ENCODE results near the gene CCDC15.

The CCDC15 gene

DNA sequence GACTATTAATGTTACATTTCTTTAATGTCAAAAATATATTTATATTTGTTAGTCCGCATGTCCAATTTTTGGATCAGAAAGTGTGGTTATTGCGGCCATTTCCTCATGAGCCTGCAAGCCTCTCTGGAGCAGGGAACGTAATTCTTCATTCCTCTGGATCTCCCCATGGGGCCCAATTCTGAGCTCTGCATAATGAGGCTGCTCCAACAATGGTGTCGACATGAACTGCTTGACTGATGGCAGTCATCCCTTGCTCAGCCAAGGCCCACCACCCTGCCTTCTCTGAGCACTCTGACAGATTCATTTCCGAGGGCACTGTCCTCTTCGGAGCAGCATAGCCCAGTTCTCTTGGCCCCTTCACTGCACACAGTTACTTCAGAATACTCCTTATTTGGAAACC, 15.0 kb upstream of the CCDC15 start:
- no peaks in the 10 kb centered on the region for H3K4me1 ChIP-seq
- H3K4me3 ChIP-seq (ENCODE audit: low read depth, low read length): no peak overlapping the region
- H3K36me3 ChIP-seq: no peaks in the 10 kb centered on the region
- DNase-seq: no peak
- H3K9me3 ChIP-seq: no peaks in the 10 kb centered on the region
- TF ChIP-seq, protein P1, sequence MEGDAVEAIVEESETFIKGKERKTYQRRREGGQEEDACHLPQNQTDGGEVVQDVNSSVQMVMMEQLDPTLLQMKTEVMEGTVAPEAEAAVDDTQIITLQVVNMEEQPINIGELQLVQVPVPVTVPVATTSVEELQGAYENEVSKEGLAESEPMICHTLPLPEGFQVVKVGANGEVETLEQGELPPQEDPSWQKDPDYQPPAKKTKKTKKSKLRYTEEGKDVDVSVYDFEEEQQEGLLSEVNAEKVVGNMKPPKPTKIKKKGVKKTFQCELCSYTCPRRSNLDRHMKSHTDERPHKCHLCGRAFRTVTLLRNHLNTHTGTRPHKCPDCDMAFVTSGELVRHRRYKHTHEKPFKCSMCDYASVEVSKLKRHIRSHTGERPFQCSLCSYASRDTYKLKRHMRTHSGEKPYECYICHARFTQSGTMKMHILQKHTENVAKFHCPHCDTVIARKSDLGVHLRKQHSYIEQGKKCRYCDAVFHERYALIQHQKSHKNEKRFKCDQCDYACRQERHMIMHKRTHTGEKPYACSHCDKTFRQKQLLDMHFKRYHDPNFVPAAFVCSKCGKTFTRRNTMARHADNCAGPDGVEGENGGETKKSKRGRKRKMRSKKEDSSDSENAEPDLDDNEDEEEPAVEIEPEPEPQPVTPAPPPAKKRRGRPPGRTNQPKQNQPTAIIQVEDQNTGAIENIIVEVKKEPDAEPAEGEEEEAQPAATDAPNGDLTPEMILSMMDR (IDR thresholded peaks at IDR 0.05; ENCODE audit: low read depth, low read length): no peak
- peaks cover 54% of the 10 kb centered on the region for H3K27me3 ChIP-seq

DNA sequence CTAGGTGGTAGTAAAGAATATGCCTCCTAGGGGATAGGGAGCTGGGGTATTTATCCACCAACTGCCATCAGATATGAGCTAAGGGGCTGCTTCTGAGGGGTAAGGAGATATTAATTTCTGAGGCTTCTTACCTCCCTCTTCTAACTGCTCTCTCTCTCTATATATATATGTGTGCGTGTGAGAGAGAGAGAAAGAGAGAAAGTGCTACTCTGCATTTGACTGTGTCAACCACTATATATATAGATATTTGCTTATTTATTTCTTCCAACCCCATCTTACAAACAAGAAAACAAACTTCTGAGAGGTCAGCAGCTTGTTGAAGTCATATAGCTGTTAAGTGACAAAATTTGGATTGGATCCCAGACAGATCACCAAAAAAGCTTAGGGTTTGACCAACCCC, 12.3 kb upstream of the CCDC15 start:
- Histone ChIP-seq H3K9me3 (no peaks in the 10 kb centered on the region), H3K4me3 (ENCODE audit: low read depth, low read length) (no peak overlapping the region), H3K27me3 (peaks cover 34% of the 10 kb centered on the region), H3K4me1 (no peaks in the 10 kb centered on the region), H3K36me3 (no peaks in the 10 kb centered on the region)
- no peak for DNase-seq
- TF ChIP-seq, protein P1 (IDR thresholded peaks at IDR 0.05; ENCODE audit: low read depth, low read length): no peak

DNA sequence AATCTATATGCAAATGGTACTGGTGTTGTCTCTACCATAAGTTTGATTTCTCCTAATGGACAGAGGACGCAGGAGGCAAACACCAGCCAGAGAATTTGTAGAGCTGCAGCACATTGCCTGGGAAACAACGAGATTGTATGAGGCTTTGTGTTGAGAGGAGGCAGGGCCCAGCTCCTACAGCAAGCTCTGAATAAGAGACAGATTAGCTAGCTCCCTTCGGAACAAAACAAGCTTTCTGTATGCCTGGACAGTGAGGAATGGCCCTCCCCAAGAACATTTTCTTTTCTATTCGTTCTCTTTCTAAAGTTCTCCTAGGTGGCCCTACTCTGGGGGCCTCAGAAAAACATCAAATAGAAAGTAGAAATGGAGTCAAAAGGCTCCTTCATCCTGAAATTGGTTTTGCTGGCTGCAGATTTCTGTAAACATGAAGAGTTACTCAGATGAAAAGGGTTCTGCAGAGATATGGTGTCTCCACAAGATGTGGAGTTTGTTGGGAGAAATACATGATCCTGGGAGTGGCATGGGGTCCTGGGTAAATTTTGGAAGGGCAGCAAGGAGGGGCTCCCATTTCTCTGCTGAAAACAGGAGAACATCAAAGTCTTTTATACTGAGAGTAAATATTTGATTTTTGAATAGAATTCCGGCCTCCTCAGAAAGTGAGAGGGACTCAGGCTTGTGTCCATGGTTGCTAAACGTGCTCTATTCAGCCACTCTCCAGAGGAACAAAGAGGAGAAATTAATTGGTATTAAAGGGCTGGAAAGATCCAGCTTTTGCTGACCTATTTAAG, 11.3 kb upstream of the CCDC15 start:
- TF ChIP-seq, protein P1 (IDR thresholded peaks at IDR 0.05; ENCODE audit: low read depth, low read length): no peak
- H3K9me3 ChIP-seq: no peaks in the 10 kb centered on the region
- H3K27me3 ChIP-seq: peaks cover 28% of the 10 kb centered on the region
- H3K4me1 ChIP-seq: no peaks in the 10 kb centered on the region
- H3K36me3 ChIP-seq: no peaks in the 10 kb centered on the region
- H3K4me3 ChIP-seq (ENCODE audit: low read depth, low read length): no peak overlapping the region
- DNase-seq: no peak

DNA sequence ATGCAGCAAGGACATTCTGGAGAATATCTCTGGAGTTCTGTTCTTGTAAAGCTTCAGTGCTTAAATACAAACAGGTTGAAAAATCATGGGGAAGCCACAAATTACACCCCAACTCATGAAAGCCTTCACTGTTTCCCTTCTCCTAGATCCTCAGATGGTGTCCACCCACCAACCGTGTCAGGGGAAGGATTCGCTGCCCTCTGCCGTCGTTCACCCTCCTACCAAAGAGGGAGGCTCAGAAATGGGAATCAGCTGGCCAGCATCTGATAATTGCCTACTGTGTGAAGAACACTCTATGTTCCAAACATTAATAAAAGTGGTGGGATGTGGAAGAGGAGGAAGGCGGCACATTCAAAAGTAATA, 10.8 kb upstream of the CCDC15 start:
- H3K9me3 ChIP-seq: no peaks in the 10 kb centered on the region
- no peak overlapping the region for H3K4me3 ChIP-seq (ENCODE audit: low read depth, low read length)
- no peaks in the 10 kb centered on the region for H3K36me3 ChIP-seq
- TF ChIP-seq, protein P1 (IDR thresholded peaks at IDR 0.05; ENCODE audit: low read depth, low read length): no peak
- no peaks in the 10 kb centered on the region for H3K4me1 ChIP-seq
- no peak for DNase-seq
- peaks cover 24% of the 10 kb centered on the region for H3K27me3 ChIP-seq

DNA sequence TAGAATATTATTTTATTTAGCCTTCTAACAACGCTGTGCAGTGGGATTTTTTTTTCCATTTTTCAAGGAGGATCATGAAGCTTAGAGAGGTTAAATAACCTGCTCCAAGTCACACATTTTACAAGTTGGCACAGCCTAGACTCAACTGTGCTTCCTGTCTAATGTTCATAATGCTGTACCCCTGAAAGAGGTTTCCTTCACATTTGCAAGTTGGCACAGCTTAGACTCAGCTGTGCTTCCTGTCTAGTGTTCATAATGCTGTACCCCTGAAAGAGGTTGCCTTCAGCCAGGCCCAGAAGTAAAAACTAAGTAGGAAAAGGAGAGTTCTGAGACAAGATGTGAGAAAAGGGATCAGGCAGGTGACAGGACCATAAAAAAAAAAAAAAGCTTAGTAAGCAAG, 10.3 kb upstream of the CCDC15 start:
- TF ChIP-seq, protein P1 (IDR thresholded peaks at IDR 0.05; ENCODE audit: low read depth, low read length): no peak
- Histone ChIP-seq H3K27me3 (peaks cover 27% of the 10 kb centered on the region), H3K36me3 (no peaks in the 10 kb centered on the region), H3K4me1 (no peaks in the 10 kb centered on the region), H3K4me3 (ENCODE audit: low read depth, low read length) (no peak overlapping the region), H3K9me3 (no peaks in the 10 kb centered on the region)
- no peak for DNase-seq

DNA sequence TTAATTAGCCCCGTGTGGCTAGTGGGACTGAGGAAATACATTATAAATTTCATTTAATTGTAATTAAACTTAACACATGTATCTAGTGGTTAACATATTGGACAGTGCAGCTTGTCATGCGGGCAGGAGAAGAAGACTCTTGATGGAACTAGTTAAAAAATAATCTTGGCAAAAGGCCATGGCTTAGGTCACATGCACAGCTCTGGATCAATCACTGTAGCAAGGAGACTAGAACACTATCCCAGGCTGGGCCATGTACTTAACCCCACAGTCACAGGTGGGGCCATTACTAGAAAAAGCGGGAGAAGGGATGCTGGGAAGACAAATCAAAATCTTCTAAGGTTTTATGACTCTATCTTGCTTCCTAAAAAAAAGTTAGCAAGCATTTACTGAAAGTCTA, 9.4 kb upstream of the CCDC15 start:
- Histone ChIP-seq H3K27me3 (peaks cover 24% of the 10 kb centered on the region), H3K4me3 (ENCODE audit: low read depth, low read length) (no peak overlapping the region), H3K4me1 (no peaks in the 10 kb centered on the region), H3K9me3 (no peaks in the 10 kb centered on the region), H3K36me3 (no peaks in the 10 kb centered on the region)
- TF ChIP-seq, protein P1 (IDR thresholded peaks at IDR 0.05; ENCODE audit: low read depth, low read length): no peak
- no peak for DNase-seq

All from BE2C (cell line).